ENCODE measurements around the gene EFNA5.

- TF ChIP-seq EP300 (IDR thresholded peaks at IDR 0.05), result no peak
- no peak for TF ChIP-seq CTCF (IDR thresholded peaks at IDR 0.05)
Observed at GRCh38 chr5:107524111-107524510, 146.6 kb downstream of the EFNA5 start.

Data from suprapubic skin (tissue), 3 donors.